ENCODE data around the gene POGK.

POGK gene

GRCh38 chr1:166903232-166903631 is 64.0 kb downstream of the POGK start:
- no peak for DNase-seq (ENCODE audit: extremely low read depth, low read depth)
- no peak for TF ChIP-seq CTCF (IDR thresholded peaks at IDR 0.05; ENCODE audit: low read depth, low read length)

GRCh38 chr1:166905136-166905535 is 65.9 kb downstream of the POGK start:
- DNase-seq (ENCODE audit: extremely low read depth, low read depth) = no peak
- no peak for TF ChIP-seq CTCF (IDR thresholded peaks at IDR 0.05; ENCODE audit: low read depth, low read length)

GRCh38 chr1:166905900-166906299 is 66.6 kb downstream of the POGK start:
- no peak for DNase-seq (ENCODE audit: extremely low read depth, low read depth)
- TF ChIP-seq CTCF (IDR thresholded peaks at IDR 0.05; ENCODE audit: low read depth, low read length) = no peak
